ENCODE data around the gene SLC35F3. TPM values are rescaled to one million over a fixed set of nuclear protein-coding genes. Genes with fewer than 3 reads are reported as not detected.
A peak's percentile ranks its signal among the peaks of the same experiment; 100 is the strongest.

The SLC35F3 gene
- total and polyA plus RNA-seq, 4 donors, result 0.01 to 0.37 (median 0.08) TPM; not detected in 1

- Histone ChIP-seq H3K27ac (ENCODE audit: low read depth in 1 of 2, low read length in 2 of 2) (peak overlapping the region; percentile 20 to 34), H3K36me3 (ENCODE audit: control insufficient read depth in 4 of 4, insufficient read depth in 3 of 4, low read depth in 1 of 4, low read length in 3 of 4) (peaks cover 3 to 7% (median 5%) of the 10 kb centered on the region in 4 donors), H3K4me1 (ENCODE audit: control insufficient read depth in 4 of 4, insufficient read depth in 4 of 4, low read length in 3 of 4) (peaks cover 0 to 26% (median 18%) of the 10 kb centered on the region in 4 donors), H3K9ac (ENCODE audit: low read depth in 1 of 2, low read length in 2 of 2) (peak overlapping the region; percentile 84 to 98), H3K4me3 (ENCODE audit: low read depth in 1 of 3, low read length in 3 of 3) (peak overlapping the region; percentile 78 to 97 (median 83)), H3K9me3 (ENCODE audit: control insufficient read depth in 4 of 4, low read length in 3 of 4) (no peaks in the 10 kb centered on the region), H3K27me3 (ENCODE audit: control insufficient read depth in 4 of 4, insufficient read depth in 4 of 4, low read length in 3 of 4) (no peaks in the 10 kb centered on the region)
- TF ChIP-seq SP1 (IDR thresholded peaks at IDR 0.05) (no peak), YY1 (IDR thresholded peaks at IDR 0.05) (no peak), ZBTB33 (IDR thresholded peaks at IDR 0.05) (no peak), GABPA (IDR thresholded peaks at IDR 0.05 in 1 of 2, conservative IDR thresholded peaks at IDR 0.05 in 1 of 2) (no peak), NR2F2 (IDR thresholded peaks at IDR 0.05) (no peak), REST (IDR thresholded peaks at IDR 0.05) (no peak), RXRA (IDR thresholded peaks at IDR 0.05) (no peak), FOXA2 (IDR thresholded peaks at IDR 0.05) (no peak), TAF1 (conservative IDR thresholded peaks at IDR 0.05) (no peak), HNF4G (IDR thresholded peaks at IDR 0.05) (no peak), EGR1 (IDR thresholded peaks at IDR 0.05; ENCODE audit: low read depth in 2 of 2) (no peak), JUND (IDR thresholded peaks at IDR 0.05) (no peak), RAD21 (IDR thresholded peaks at IDR 0.05) (no peak), HNF4A (conservative IDR thresholded peaks at IDR 0.05) (no peak), FOXA1 (IDR thresholded peaks at IDR 0.05) (no peak)
- TF ChIP-seq, protein P1, sequence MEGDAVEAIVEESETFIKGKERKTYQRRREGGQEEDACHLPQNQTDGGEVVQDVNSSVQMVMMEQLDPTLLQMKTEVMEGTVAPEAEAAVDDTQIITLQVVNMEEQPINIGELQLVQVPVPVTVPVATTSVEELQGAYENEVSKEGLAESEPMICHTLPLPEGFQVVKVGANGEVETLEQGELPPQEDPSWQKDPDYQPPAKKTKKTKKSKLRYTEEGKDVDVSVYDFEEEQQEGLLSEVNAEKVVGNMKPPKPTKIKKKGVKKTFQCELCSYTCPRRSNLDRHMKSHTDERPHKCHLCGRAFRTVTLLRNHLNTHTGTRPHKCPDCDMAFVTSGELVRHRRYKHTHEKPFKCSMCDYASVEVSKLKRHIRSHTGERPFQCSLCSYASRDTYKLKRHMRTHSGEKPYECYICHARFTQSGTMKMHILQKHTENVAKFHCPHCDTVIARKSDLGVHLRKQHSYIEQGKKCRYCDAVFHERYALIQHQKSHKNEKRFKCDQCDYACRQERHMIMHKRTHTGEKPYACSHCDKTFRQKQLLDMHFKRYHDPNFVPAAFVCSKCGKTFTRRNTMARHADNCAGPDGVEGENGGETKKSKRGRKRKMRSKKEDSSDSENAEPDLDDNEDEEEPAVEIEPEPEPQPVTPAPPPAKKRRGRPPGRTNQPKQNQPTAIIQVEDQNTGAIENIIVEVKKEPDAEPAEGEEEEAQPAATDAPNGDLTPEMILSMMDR (IDR thresholded peaks at IDR 0.05; ENCODE audit: low read depth, low read length, missing input control), result no peak
- TF ChIP-seq, protein P2, sequence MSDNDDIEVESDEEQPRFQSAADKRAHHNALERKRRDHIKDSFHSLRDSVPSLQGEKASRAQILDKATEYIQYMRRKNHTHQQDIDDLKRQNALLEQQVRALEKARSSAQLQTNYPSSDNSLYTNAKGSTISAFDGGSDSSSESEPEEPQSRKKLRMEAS (IDR thresholded peaks at IDR 0.05), result no peak
- TF ChIP-seq, protein P3, sequence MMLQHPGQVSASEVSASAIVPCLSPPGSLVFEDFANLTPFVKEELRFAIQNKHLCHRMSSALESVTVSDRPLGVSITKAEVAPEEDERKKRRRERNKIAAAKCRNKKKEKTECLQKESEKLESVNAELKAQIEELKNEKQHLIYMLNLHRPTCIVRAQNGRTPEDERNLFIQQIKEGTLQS (IDR thresholded peaks at IDR 0.05), result no peak
- WGBS, result 29% methylated on average over 9 of the region's 9 CpGs
- no peak for DNase-seq (ENCODE audit: low spot score)
Observed at GRCh38 chr1:234372011-234372757, 467.7 kb downstream of the SLC35F3 start.
